HG03045 (cell line): ENCODE data around the gene CFAP70.
A peak's percentile ranks its signal among the peaks of the same experiment; 100 is the strongest.
"Not testable (repeated sequence)": the region's sequence is repeated elsewhere in the genome, so short reads cannot be mapped to it uniquely, and the experiment has no call there.

Experiments
- ATAC-seq: cut with Tn5 transposase; IDR thresholded peaks from one replicate; pipeline ENCODE4 v1.9.1; 2021; ENCODE audit warnings: mild to moderate bottlenecking, moderate library complexity; ENCODE audit not compliant: unreplicated experiment

The CFAP70 gene

GRCh38 chr10:73358331-73359279 lies at the start of gene CFAP70:
Gene CFAP70 (minus strand): TSS chr10:73358864. CDS start chr10:73354796, 4,068 bp downstream.
- ATAC-seq: peak; percentile 86

DNA sequence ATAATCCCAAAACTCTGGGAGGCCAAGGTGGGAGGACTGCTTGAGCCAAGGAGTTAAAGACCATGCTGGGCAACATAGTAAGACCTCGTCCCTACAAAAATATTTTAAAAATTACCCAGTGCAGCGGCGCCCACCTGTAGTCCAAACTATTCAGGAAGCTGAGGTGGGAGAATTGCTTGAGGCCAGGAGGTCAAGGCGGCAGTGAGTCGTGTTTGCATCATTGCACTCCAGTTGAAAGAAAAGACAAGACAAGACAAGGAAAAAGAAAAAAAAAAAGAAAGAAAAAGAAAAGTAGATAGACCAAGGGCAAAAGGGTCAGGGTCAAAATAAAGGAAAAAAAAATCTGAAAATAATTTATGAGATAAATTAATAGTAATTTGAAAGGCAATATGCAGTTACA lies 49.4 kb upstream of the CFAP70 start:
- no peak for ATAC-seq

- no peak for ATAC-seq
These were observed 48.8 kb upstream of the CFAP70 start for GRCh38 chr10:73407495-73407894.

GRCh38 chr10:73406846-73407245 lies 48.2 kb upstream of the CFAP70 start:
- no peak for ATAC-seq

- no peak for ATAC-seq
These were observed 46.9 kb upstream of the CFAP70 start for GRCh38 chr10:73405556-73405955.

- ATAC-seq: no peak
These were observed 46.0 kb upstream of the CFAP70 start for GRCh38 chr10:73404690-73405089.

DNA sequence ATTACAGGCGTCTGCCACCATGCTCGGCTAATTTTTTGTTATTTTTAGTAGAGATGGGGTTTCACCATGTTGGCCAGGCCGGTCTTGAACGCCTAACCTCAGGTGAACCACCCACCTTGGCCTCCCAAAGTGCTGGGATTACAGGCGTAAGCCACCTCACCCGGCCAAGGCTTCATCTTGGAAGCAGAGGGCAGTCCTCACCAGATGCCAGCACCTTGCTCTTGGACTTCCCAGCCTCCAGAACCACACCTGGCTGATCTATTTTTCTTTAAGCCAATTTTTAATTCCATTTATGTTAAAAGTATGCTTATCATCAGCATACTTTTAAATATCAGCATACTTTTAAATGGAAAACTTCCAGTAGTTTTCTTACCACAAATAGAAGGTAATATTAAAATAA lies 43.0 kb upstream of the CFAP70 start:
- no peak for ATAC-seq

DNA sequence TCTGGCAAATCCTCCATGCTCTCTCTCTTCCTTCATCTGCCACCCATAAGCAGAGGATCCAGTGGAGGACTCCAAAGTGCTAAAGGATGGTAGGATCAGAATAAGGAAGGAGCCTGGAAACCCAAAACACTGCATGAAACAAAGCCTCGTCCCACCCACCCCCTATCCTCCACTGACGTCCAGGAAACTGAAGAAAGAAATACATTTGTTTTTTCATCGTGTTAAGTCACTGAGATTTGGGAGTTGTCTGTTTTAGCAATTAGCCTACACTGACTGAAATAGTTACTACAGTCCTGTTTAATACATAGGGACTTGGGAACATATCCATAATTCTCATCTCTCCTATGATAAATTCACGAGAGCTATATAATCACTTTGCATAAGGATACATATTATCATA lies 40.4 kb upstream of the CFAP70 start:
- no peak for ATAC-seq

DNA sequence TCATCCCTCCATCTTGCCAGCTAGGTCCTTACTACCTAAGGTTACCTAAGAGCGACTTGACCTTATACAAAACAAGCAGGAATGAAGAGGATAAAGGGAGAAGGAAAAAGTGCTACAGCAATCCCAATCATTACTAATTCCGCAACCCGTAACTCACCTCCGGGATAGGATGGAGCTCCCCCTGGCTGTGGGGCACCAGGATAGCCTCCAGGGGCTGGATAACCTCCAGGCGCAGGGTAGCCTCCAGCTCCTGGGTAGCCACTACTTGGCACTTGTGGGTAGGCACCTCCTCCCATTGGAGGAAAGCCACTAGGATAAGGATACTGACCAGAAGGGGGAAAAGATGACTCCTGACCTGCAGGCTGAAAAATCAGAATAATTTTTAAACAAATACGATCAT lies 39.4 kb upstream of the CFAP70 start:
- ATAC-seq: no peak

- ATAC-seq: not testable (repeated sequence)
These were observed 35.7 kb upstream of the CFAP70 start for GRCh38 chr10:73394325-73394724.

DNA sequence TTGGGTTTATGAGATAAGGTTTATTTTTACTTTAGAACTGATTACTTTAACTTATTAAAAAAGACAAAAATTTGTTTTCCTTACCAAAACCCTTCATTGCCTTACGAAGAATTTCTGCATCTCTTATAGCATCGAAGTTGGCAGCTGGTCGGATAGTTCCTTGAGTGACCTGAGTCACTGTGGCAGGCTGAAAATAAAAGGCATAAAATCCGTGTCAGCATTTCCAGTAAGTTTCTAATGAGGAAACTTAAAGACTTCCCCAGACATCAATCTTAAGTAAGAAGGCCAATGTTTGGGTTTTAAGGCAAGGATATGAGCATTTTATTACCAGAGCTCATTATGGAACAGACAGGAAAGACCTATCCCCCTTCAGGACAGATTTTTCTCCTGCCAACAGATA lies 29.6 kb upstream of the CFAP70 start:
- ATAC-seq: no peak

DNA sequence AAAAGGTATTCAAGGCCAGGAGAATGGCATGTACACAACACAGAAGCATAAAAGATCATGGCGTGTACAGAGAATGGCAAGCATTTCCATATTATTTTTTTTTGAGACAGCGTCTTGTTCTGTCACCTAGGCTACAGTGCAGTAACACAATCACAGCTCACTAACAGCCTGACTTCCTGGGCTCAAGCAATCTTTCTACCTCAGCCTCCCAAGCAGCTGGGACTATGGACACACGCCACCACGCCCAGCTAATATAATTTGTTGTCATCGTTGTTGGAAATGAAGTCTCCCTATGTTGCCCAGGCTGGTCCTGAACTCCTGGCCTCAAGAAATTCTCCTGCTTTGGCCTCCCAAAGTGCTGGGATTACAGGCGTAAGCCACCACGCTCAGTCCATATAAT lies 27.9 kb upstream of the CFAP70 start:
- no peak for ATAC-seq

GRCh38 chr10:73379064-73379748 lies 20.5 kb upstream of the CFAP70 start:
- ATAC-seq: no peak

DNA sequence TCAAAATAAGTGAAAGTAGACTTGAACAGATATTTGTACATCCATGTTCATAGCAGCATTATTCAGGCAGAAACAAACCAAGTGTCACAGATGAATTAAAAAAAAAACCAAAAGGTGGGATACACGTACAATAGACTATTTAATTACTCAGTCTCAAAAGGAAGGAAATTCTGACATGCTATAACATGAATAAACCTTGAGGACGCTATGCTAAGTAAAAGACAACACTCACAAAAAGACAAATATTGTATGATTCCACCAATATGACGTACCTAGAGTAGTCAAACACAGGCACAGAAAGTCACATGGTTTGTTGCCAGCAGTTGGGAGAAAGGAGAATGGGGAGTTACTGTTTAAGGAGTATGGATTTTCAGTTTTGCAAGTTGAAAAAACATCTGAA lies 18.0 kb upstream of the CFAP70 start:
- no peak for ATAC-seq

- no peak for ATAC-seq
These were observed 9.6 kb upstream of the CFAP70 start for GRCh38 chr10:73368238-73368637.

- ATAC-seq: no peak
These were observed 8.0 kb upstream of the CFAP70 start for GRCh38 chr10:73366381-73367298.

GRCh38 chr10:73364964-73365363 lies 6.3 kb upstream of the CFAP70 start:
- no peak for ATAC-seq

GRCh38 chr10:73359492-73359891 lies 828 bp upstream of the CFAP70 start:
- ATAC-seq: no peak

GRCh38 chr10:73357821-73358220 lies 843 bp downstream of the CFAP70 start:
- no peak for ATAC-seq

- ATAC-seq: no peak
These were observed 1.5 kb downstream of the CFAP70 start for GRCh38 chr10:73357166-73357565.

- ATAC-seq: no peak
These were observed 14.4 kb downstream of the CFAP70 start for GRCh38 chr10:73344269-73344668.
